Neural progenitor cell (in vitro differentiated cells): ENCODE results near the gene EML5.

Experiments used
- CTCF ChIP-seq: fragments of 200-600 bp; sonication (generic); IDR thresholded peaks from 2 replicates; pipeline ENCODE4 v1.5.1; 2017; ENCODE audit warnings: antibody characterized with exemption, mild to moderate bottlenecking
- EZH2 ChIP-seq: fragments of 200-600 bp; sonication (generic); IDR thresholded peaks from 2 replicates; pipeline ENCODE4 v1.6.1; 2017; ENCODE audit warnings: antibody characterized with exemption, mild to moderate bottlenecking, moderate library complexity
- EZH2phosphoT487 ChIP-seq: fragments of 200-600 bp; sonication (generic); IDR thresholded peaks from 2 replicates; pipeline ENCODE4 v1.6.1; 2017; ENCODE audit warnings: antibody characterized with exemption

GRCh38 chr14:88829685-88830302, 37.0 kb upstream of the EML5 start:
- no peak for TF ChIP-seq CTCF
- no peak for TF ChIP-seq EZH2
- no peak for TF ChIP-seq EZH2phosphoT487
